GM12865 (cell line): Measurements from ENCODE around the gene GGTA1.
"Not testable (repeated sequence)": the region's sequence is repeated elsewhere in the genome, so short reads cannot be mapped to it uniquely, and the experiment has no call there.

ENCODE experiments used
- DNase-seq: peaks from one replicate; pipeline ENCODE4 v3.0.0; 2010; ENCODE audit warnings: low read depth
- H3K4me3 ChIP-seq: 2 replicates; pipeline ENCODE4 v1.5.1; 2011; ENCODE audit warnings: mild to moderate bottlenecking, low read depth, low read length, control low read depth
- CTCF ChIP-seq: IDR thresholded peaks from 2 replicates; pipeline ENCODE4 v1.5.1; 2011; ENCODE audit warnings: low read length, control low read depth, low read depth, inconsistent platforms; ENCODE audit not compliant: insufficient read depth; ENCODE audit errors: missing control alignments

Gene GGTA1

GRCh38 chr9:121538221-121538620 is 38.6 kb upstream of the GGTA1 start:
- TF ChIP-seq CTCF: no peak
- H3K4me3 ChIP-seq: no peak overlapping the region
- no peak for DNase-seq

GRCh38 chr9:121537283-121537682 is 37.6 kb upstream of the GGTA1 start:
- H3K4me3 ChIP-seq: no peak overlapping the region
- no peak for DNase-seq
- TF ChIP-seq CTCF: no peak

- DNase-seq: no peak
- H3K4me3 ChIP-seq: no peak overlapping the region
- no peak for TF ChIP-seq CTCF
Measured at GRCh38 chr9:121532881-121533280, 33.2 kb upstream of the GGTA1 start.

- no peak for TF ChIP-seq CTCF
- no peak overlapping the region for H3K4me3 ChIP-seq
- DNase-seq: no peak
Measured at GRCh38 chr9:121529237-121529987, 29.8 kb upstream of the GGTA1 start.

- H3K4me3 ChIP-seq: no peak overlapping the region
- no peak for TF ChIP-seq CTCF
- no peak for DNase-seq
Measured at GRCh38 chr9:121528642-121529041, 29.0 kb upstream of the GGTA1 start.

GRCh38 chr9:121527371-121527770 is 27.7 kb upstream of the GGTA1 start:
- no peak for DNase-seq
- no peak overlapping the region for H3K4me3 ChIP-seq
- no peak for TF ChIP-seq CTCF

GRCh38 chr9:121519688-121520087 is 20.0 kb upstream of the GGTA1 start:
- H3K4me3 ChIP-seq, DNase-seq: not testable (repeated sequence)

- TF ChIP-seq CTCF: no peak
- no peak for DNase-seq
- no peak overlapping the region for H3K4me3 ChIP-seq
Measured at GRCh38 chr9:121518634-121519033, 19.0 kb upstream of the GGTA1 start.

- not testable (repeated sequence) for H3K4me3 ChIP-seq, DNase-seq
Measured at GRCh38 chr9:121513166-121513565, 13.5 kb upstream of the GGTA1 start.
